H1 (cell line): ENCODE data around the gene TRIM29. TPM values are rescaled to one million over a fixed set of nuclear protein-coding genes. Genes with fewer than 3 reads are reported as not detected.

ENCODE experiments used
- CTCF ChIA-PET: fragments of 300-600 bp; sonication (Branson Sonifier 250); formaldehyde crosslinking; loops from one replicate; lab custom pipeline; 2021; ENCODE audit not compliant: partially characterized antibody; lab: Charles Lee
- POLR2A ChIA-PET: fragments of 300-600 bp; sonication (Branson Sonifier 250); formaldehyde crosslinking; loops from one replicate; lab custom pipeline; 2021; ENCODE audit warnings: inconsistent platforms; ENCODE audit not compliant: partially characterized antibody; lab: Charles Lee
- DNase-seq, 2 experiments: peaks; one replicate each; pipeline versions ENCODE4 v3.0.0 to v3.0.0-alpha.2; 2010 to 2022; ENCODE audit warnings: low spot score in 2 of 2, low read depth in 1 of 2, mixed read lengths in 1 of 2
- FAIRE-seq: peaks from 2 replicates; lab custom pipeline; 2011; peaks lifted over from hg19 to GRCh38; lab: Jason Lieb, UNC
- H2AFZ ChIP-seq: 2 replicates; pipeline ENCODE4 v1.8.1; 2012; ENCODE audit warnings: low read length, inconsistent platforms
- H2AK5ac ChIP-seq: 2 replicates; pipeline ENCODE4 v1.6.1; 2013; ENCODE audit warnings: low read depth, low read length
- H2BK120ac ChIP-seq: replicated peaks from 2 replicates; pipeline ENCODE3; 2013; ENCODE audit warnings: low read depth, low read length, inconsistent platforms
- H2BK12ac ChIP-seq: 2 replicates; pipeline ENCODE4 v1.6.1; 2013; ENCODE audit warnings: low read depth, low read length
- H2BK15ac ChIP-seq: 2 replicates; pipeline ENCODE4 v1.6.1; 2013; ENCODE audit warnings: low read length
- H2BK20ac ChIP-seq: 2 replicates; pipeline ENCODE4 v1.6.1; 2013; ENCODE audit warnings: low read length
- H2BK5ac ChIP-seq: 2 replicates; pipeline ENCODE4 v1.6.1; 2013; ENCODE audit warnings: low read depth, low read length
- H3K14ac ChIP-seq: 2 replicates; pipeline ENCODE4 v1.6.1; 2013; ENCODE audit warnings: inconsistent platforms; ENCODE audit not compliant: insufficient read length
- H3K18ac ChIP-seq: 2 replicates; pipeline ENCODE4 v1.6.1; 2013; ENCODE audit warnings: low read length; ENCODE audit errors: extremely low read depth
- H3K23ac ChIP-seq: 2 replicates; pipeline ENCODE4 v1.6.1; 2013; ENCODE audit warnings: inconsistent platforms; ENCODE audit not compliant: insufficient read length
- H3K23me2 ChIP-seq: 2 replicates; pipeline ENCODE4 v1.6.1; 2013; ENCODE audit warnings: low read depth, low read length
- H3K27ac ChIP-seq: 2 replicates; pipeline ENCODE4 v1.6.1; 2011; ENCODE audit warnings: low read depth, low read length, inconsistent platforms
- H3K27me3 ChIP-seq, 4 experiments: replicated peaks in 1 of 4; 1 replicate in 1 of 4; 2 replicates in 3 of 4; pipeline versions ENCODE4 v1.6.1 to v1.8.1; 2011 to 2013; ENCODE audit warnings: low read length in 3 of 4, mild to moderate bottlenecking in 3 of 4, inconsistent platforms in 2 of 4, mixed read lengths in 2 of 4, moderate library complexity in 1 of 4; ENCODE audit not compliant: control insufficient read depth in 3 of 4, insufficient read depth in 3 of 4; ENCODE audit errors: extremely low read depth in 1 of 4
- H3K36me3 ChIP-seq, 4 experiments: 2 replicates each; pipeline versions ENCODE4 v1.6.1 to v1.8.1; 2011 to 2013; ENCODE audit warnings: mild to moderate bottlenecking in 4 of 4, low read length in 3 of 4, moderate library complexity in 2 of 4, control low read depth in 1 of 4, inconsistent platforms in 1 of 4; ENCODE audit not compliant: insufficient read depth in 4 of 4, control insufficient read depth in 2 of 4
- H3K4ac ChIP-seq: replicated peaks from 2 replicates; pipeline ENCODE3; 2013; ENCODE audit warnings: low read length, low read depth, mixed read lengths, inconsistent platforms; ENCODE audit not compliant: insufficient read length
- H3K4me1 ChIP-seq, 4 experiments: replicated peaks in 1 of 4; 1 replicate in 1 of 4; 2 replicates in 3 of 4; pipeline versions ENCODE4 v1.6.1 to v1.8.1; 2011 to 2013; ENCODE audit warnings: low read length in 3 of 4, inconsistent platforms in 2 of 4, mixed read lengths in 1 of 4; ENCODE audit not compliant: insufficient read depth in 4 of 4, control insufficient read depth in 3 of 4
- H3K4me2 ChIP-seq, 2 experiments: 2 replicates each; pipeline versions ENCODE4 v1.6.1 to v1.8.1; 2011 to 2013; ENCODE audit warnings: low read depth in 2 of 2, low read length in 2 of 2, control low read depth in 1 of 2, inconsistent platforms in 1 of 2, mild to moderate bottlenecking in 1 of 2; ENCODE audit not compliant: insufficient read depth in 1 of 2
- H3K4me3 ChIP-seq, 4 experiments: fragments of 200-600, 300-600 bp in 1 of 4; sonication (generic), shearing (Covaris generic), sonication (Bioruptor Twin) in 1 of 4; 2 replicates each; pipeline versions ENCODE4 v1.5.1 to v1.8.1; 2011 to 2016; ENCODE audit warnings: low read length in 4 of 4, low read depth in 3 of 4, control low read depth in 2 of 4, inconsistent platforms in 2 of 4, mild to moderate bottlenecking in 2 of 4, mixed read lengths in 1 of 4, moderate library complexity in 1 of 4; ENCODE audit not compliant: insufficient read depth in 2 of 4; ENCODE audit errors: extremely low read depth in 1 of 4
- H3K56ac ChIP-seq: replicated peaks from 2 replicates; pipeline ENCODE3; 2013; ENCODE audit warnings: low read depth, mild to moderate bottlenecking, mixed read lengths, low read length, inconsistent platforms; ENCODE audit not compliant: insufficient read length
- H3K79me1 ChIP-seq: 2 replicates; pipeline ENCODE4 v1.6.1; 2013; ENCODE audit warnings: low read depth, low read length, control low read depth
- H3K79me2 ChIP-seq, 2 experiments: 2 replicates each; pipeline versions ENCODE4 v1.6.1 to v1.8.1; 2012 to 2013; ENCODE audit warnings: low read length in 2 of 2, mild to moderate bottlenecking in 2 of 2, inconsistent platforms in 1 of 2; ENCODE audit not compliant: insufficient read depth in 2 of 2, control insufficient read depth in 1 of 2
- H3K9ac ChIP-seq, 4 experiments: replicated peaks in 1 of 4; 1 replicate in 1 of 4; 2 replicates in 3 of 4; pipeline versions ENCODE4 v1.6.1 to v1.8.1; 2011 to 2013; ENCODE audit warnings: low read depth in 3 of 4, low read length in 3 of 4, control low read depth in 2 of 4, mild to moderate bottlenecking in 2 of 4, moderate library complexity in 2 of 4, inconsistent platforms in 1 of 4; ENCODE audit errors: extremely low read depth in 1 of 4
- H3K9me3 ChIP-seq, 2 experiments: 2 replicates each; pipeline versions ENCODE4 v1.6.1 to v1.8.1; 2012 to 2013; ENCODE audit warnings: mild to moderate bottlenecking in 2 of 2, moderate library complexity in 2 of 2, control low read depth in 1 of 2, inconsistent platforms in 1 of 2, low read depth in 1 of 2, low read length in 1 of 2, mixed read lengths in 1 of 2; ENCODE audit not compliant: insufficient read depth in 2 of 2
- H4K20me1 ChIP-seq, 2 experiments: replicated peaks in 1 of 2; 2 replicates each; pipeline versions ENCODE3 to v1.8.1; 2011 to 2013; ENCODE audit warnings: inconsistent platforms in 2 of 2, low read length in 2 of 2, mild to moderate bottlenecking in 1 of 2; ENCODE audit not compliant: insufficient read depth in 2 of 2, control insufficient read depth in 1 of 2
- H4K5ac ChIP-seq: 2 replicates; pipeline ENCODE4 v1.6.1; 2013; ENCODE audit warnings: low read length, low read depth, mixed read lengths, inconsistent platforms; ENCODE audit not compliant: insufficient read length
- H4K8ac ChIP-seq: 2 replicates; pipeline ENCODE4 v1.8.0; 2013; ENCODE audit warnings: mild to moderate bottlenecking, moderate library complexity, low read length, inconsistent platforms; ENCODE audit not compliant: insufficient read depth; ENCODE audit errors: extremely low read depth
- H4K91ac ChIP-seq: replicated peaks from 2 replicates; pipeline ENCODE3; 2013; ENCODE audit warnings: low read length, mixed read lengths, inconsistent platforms; ENCODE audit not compliant: insufficient read length
- ASH2L ChIP-seq: fragments of 200-600, 300-600 bp; sonication (generic); IDR thresholded peaks from one replicate; pipeline ENCODE4 v1.7.1; 2017; ENCODE audit warnings: low read length
- BACH1 ChIP-seq: IDR thresholded peaks from 2 replicates; pipeline ENCODE4 v1.6.1; 2012; ENCODE audit warnings: low read length, improper control_type of control experiment
- BCL11A ChIP-seq, 2 experiments: IDR thresholded peaks; one replicate each; pipeline ENCODE4 v1.6.1; 2011; ENCODE audit warnings: low read depth in 2 of 2, low read length in 2 of 2, mild to moderate bottlenecking in 2 of 2
- CTBP2 ChIP-seq: IDR thresholded peaks from 2 replicates; pipeline ENCODE4 v1.7.0; 2011; ENCODE audit warnings: borderline replicate concordance, mild to moderate bottlenecking, moderate library complexity, mixed read lengths, low read length; ENCODE audit not compliant: insufficient read depth, insufficient read length
- GABPA ChIP-seq: IDR thresholded peaks from 2 replicates; pipeline ENCODE4 v1.6.1; 2011; ENCODE audit warnings: mild to moderate bottlenecking, low read length, moderate library complexity, borderline replicate concordance; ENCODE audit not compliant: insufficient read depth
- MAFK ChIP-seq: IDR thresholded peaks from 2 replicates; pipeline ENCODE4 v1.6.1; 2012; ENCODE audit warnings: low read depth, mild to moderate bottlenecking, improper control_type of control experiment, low read length
- NANOG ChIP-seq: IDR thresholded peaks from 2 replicates; pipeline ENCODE4 v1.6.1; 2011; ENCODE audit warnings: low read length, low read depth, mild to moderate bottlenecking, inconsistent platforms; ENCODE audit not compliant: insufficient read depth, poor library complexity, severe bottlenecking
- POU5F1 ChIP-seq: IDR thresholded peaks from 2 replicates; pipeline ENCODE4 v1.6.1; 2011; ENCODE audit warnings: low read depth, mild to moderate bottlenecking, low read length, moderate library complexity
- RAD21 ChIP-seq, 2 experiments: IDR thresholded peaks in 1 of 2; conservative IDR thresholded peaks in 1 of 2; 2 replicates each; pipeline ENCODE4 v1.6.1; 2011; ENCODE audit warnings: low read depth in 2 of 2, low read length in 2 of 2, improper control_type of control experiment in 1 of 2, inconsistent platforms in 1 of 2, mild to moderate bottlenecking in 1 of 2, moderate library complexity in 1 of 2
- RNF2 ChIP-seq: fragments of 200-900, 300-1000 bp; sonication (generic); IDR thresholded peaks from 2 replicates; pipeline ENCODE4 v1.7.1; 2016; ENCODE audit warnings: borderline replicate concordance, low read depth, mild to moderate bottlenecking, antibody characterized with exemption, low read length; ENCODE audit not compliant: poor library complexity, severe bottlenecking; ENCODE audit errors: missing control alignments
- SAP30 ChIP-seq: fragments of 300-600 bp; sonication (generic); IDR thresholded peaks from 2 replicates; pipeline ENCODE4 v1.7.1; 2012; ENCODE audit warnings: low read length, moderate library complexity, mild to moderate bottlenecking, inconsistent platforms; ENCODE audit not compliant: insufficient read depth, insufficient replicate concordance
- SIN3A ChIP-seq, 2 experiments: IDR thresholded peaks in 1 of 2; conservative IDR thresholded peaks in 1 of 2; 2 replicates each; pipeline ENCODE4 v1.6.1; 2011 to 2012; ENCODE audit warnings: low read length in 2 of 2, improper control_type of control experiment in 1 of 2, low read depth in 1 of 2, mild to moderate bottlenecking in 1 of 2
- SP1 ChIP-seq: IDR thresholded peaks from 2 replicates; pipeline ENCODE4 v1.6.1; 2011; ENCODE audit warnings: low read depth, low read length
- WGBS, 2 experiments: shearing (Covaris generic) in 1 of 2; methylation state at CpG; one replicate each; pipeline versions ENCODE4 v1.1.6 to v1.1.7; 2013 to 2015; ENCODE audit warnings: low lambda C conversion rate in 2 of 2, mixed read lengths in 2 of 2, inconsistent platforms in 1 of 2, low coverage in 1 of 2, missing lambda C conversion rate in 1 of 2; ENCODE audit not compliant: insufficient replicate concordance in 2 of 2, insufficient coverage in 1 of 2, insufficient read length in 1 of 2; ENCODE audit errors: extremely low coverage in 1 of 2, missing lambda C conversion rate in 1 of 2; 5-methylcytosine and 5-hydroxymethylcytosine counted together
- polyA plus RNA-seq, 7 experiments: library from polyadenylated mRNA; depleted of rRNA in 3 of 7; stranded (reverse) in 5 of 7; unstranded in 2 of 7; fragments of >200 nt in 5 of 7; fragments of 200-250 nt in 2 of 7; gene quantifications; 1 replicate in 5 of 7; 2 replicates in 1 of 7; 4 replicates in 1 of 7; pipeline versions ENCODE4 v1.2.1 to v1.2.3, GENCODE V29; 2011 to 2013; ENCODE audit warnings: missing spikeins in 2 of 7, mixed read lengths in 2 of 7
- total RNA-seq: library from RNA; stranded (reverse); fragmentation: NEBNext Ultra II Directional; extraction: Animal tissue kit (Norgen Biotek cat#: 25700); gene quantifications from 2 replicates; pipeline ENCODE4 v1.2.1, GENCODE V29; 2021

TRIM29 gene
- total and polyA plus RNA-seq, 2 of the 8 experiments (the other 6 are each of a cell fraction or from before 2014, with no cell fraction given), result 0.17 to 0.43 TPM

- Histone ChIP-seq H2BK120ac (no peak overlapping the region), H2BK12ac (no peak overlapping the region), H3K9me3 (peaks cover 18 to 21% of the 10 kb centered on the region in 2 experiments), H4K5ac (no peak overlapping the region), H3K79me1 (no peaks in the 10 kb centered on the region), H4K20me1 (no peaks in the 10 kb centered on the region), H3K4ac (no peak overlapping the region), H3K4me2 (no peak overlapping the region), H2AK5ac (no peak overlapping the region), H3K27me3 (peaks cover 0 to 2% (median 1%) of the 10 kb centered on the region in 4 experiments; a peak in 1 of 7 replicates), H3K56ac (no peak overlapping the region), H3K4me1 (peaks cover 0 to 3% (median 0%) of the 10 kb centered on the region in 4 experiments; a peak in 2 of 7 replicates), H2BK15ac (no peak overlapping the region), H3K9ac (no peak overlapping the region), H3K14ac (no peak overlapping the region), H3K23ac (no peak overlapping the region), H3K18ac (no peak overlapping the region), H3K23me2 (no peaks in the 10 kb centered on the region), H4K91ac (no peak overlapping the region), H4K8ac (no peak overlapping the region), H2BK20ac (no peak overlapping the region), H2BK5ac (no peak overlapping the region), H3K4me3 (no peak overlapping the region), H3K36me3 (no peaks in the 10 kb centered on the region), H2AFZ (no peak overlapping the region), H3K79me2 (no peaks in the 10 kb centered on the region), H3K27ac (no peak overlapping the region)
- DNase-seq (no peak), FAIRE-seq (no peak)
- WGBS, 2 experiments, result 97% methylated on average over 2 of the region's 2 CpGs; no CpG with 5 or more reads in 1 of the 2 experiments
- ChIA-PET POLR2A (no interaction called here), CTCF (interaction anchor here (0.6 to 3.4 kb wide), 12 partner anchors 8 to 653 kb away, joined by 3 to 21 read pairs (median 4); no protein-coding TSS in a partner anchor)
- no peak for TF ChIP-seq ASH2L
- TF ChIP-seq POU5F1, result no peak
- TF ChIP-seq SP1, result no peak
- no peak for TF ChIP-seq RNF2
- no peak for TF ChIP-seq RAD21 (IDR thresholded peaks at IDR 0.05 in 1 of 2, conservative IDR thresholded peaks at IDR 0.05 in 1 of 2; ENCODE audit: low read depth in 2 of 2, low read length in 2 of 2)
- no peak for TF ChIP-seq SIN3A (conservative IDR thresholded peaks at IDR 0.05 in 1 of 2, IDR thresholded peaks at IDR 0.05 in 1 of 2; ENCODE audit: low read depth in 1 of 2, low read length in 2 of 2)
- TF ChIP-seq CTBP2, result no peak
- TF ChIP-seq GABPA, result no peak
- no peak for TF ChIP-seq SAP30
- no peak for TF ChIP-seq BACH1
- no peak for TF ChIP-seq BCL11A (IDR thresholded peaks at IDR 0.05; ENCODE audit: low read depth in 2 of 2, low read length in 2 of 2)
- no peak for TF ChIP-seq MAFK
- no peak for TF ChIP-seq NANOG
Measured at GRCh38 chr11:120088056-120088455, 49.9 kb downstream of the TRIM29 start.
